WTC11 (cell line): ENCODE data around the gene CT47B1. TPM values are rescaled to one million over a fixed set of nuclear protein-coding genes. Genes with fewer than 3 reads are reported as not detected.
"Not testable (repeated sequence)": the region's sequence is repeated elsewhere in the genome, so short reads cannot be mapped to it uniquely, and the experiment has no call there.

Source experiments
- ATAC-seq: fragments of 200-7000 bp; cut with Tn5 transposase; 2 replicates; pipeline ENCODE4 v1.10.0; 2021; ENCODE audit warnings: mild to moderate bottlenecking, moderate library complexity
- CTCF ChIA-PET: fragments of 300-600 bp; sonication (Branson Sonifier 250); formaldehyde crosslinking; loops from one replicate; lab custom pipeline; 2021; ENCODE audit warnings: antibody characterized with exemption; lab: Charles Lee
- POLR2A ChIA-PET: fragments of 350-600 bp; sonication (Branson Sonifier 250); formaldehyde crosslinking; loops from one replicate; lab custom pipeline; 2021; ENCODE audit warnings: antibody characterized with exemption; lab: Charles Lee
- DNase-seq: peaks from one replicate; pipeline ENCODE4 v3.0.0; 2021; ENCODE audit warnings: low spot score
- H3K27ac Mint-ChIP-seq: 2 replicates; pipeline ENCODE4 v1.8.0; 2021; ENCODE audit warnings: mixed read lengths
- H3K27me3 Mint-ChIP-seq: 2 replicates; pipeline ENCODE4 v1.8.0; 2021; ENCODE audit warnings: low read depth, mild to moderate bottlenecking, moderate library complexity, mixed read lengths
- H3K36me3 Mint-ChIP-seq: 2 replicates; pipeline ENCODE4 v1.8.0; 2021; ENCODE audit warnings: mixed read lengths
- H3K4me1 Mint-ChIP-seq: 2 replicates; pipeline ENCODE4 v1.8.0; 2022; ENCODE audit warnings: mixed read lengths
- H3K4me3 Mint-ChIP-seq: 2 replicates; pipeline ENCODE4 v1.8.0; 2021; ENCODE audit warnings: mild to moderate bottlenecking, moderate library complexity, mixed read lengths
- H3K9me3 Mint-ChIP-seq: 2 replicates; pipeline ENCODE4 v1.8.0; 2021; ENCODE audit warnings: mixed read lengths
- EMX1 ChIP-seq: fragments of 250-450 bp; sonication (Bioruptor Pico); IDR thresholded peaks from 2 replicates; pipeline ENCODE4 v1.8.0; 2021; ENCODE audit warnings: mild to moderate bottlenecking
- ESRRA ChIP-seq: sonication (generic); formaldehyde crosslinking; IDR thresholded peaks from 2 replicates; pipeline ENCODE4 v1.8.1; 2022; ENCODE audit warnings: mild to moderate bottlenecking, missing genetic modification reagents, borderline replicate concordance
- FOXP1 ChIP-seq: sonication (generic); formaldehyde crosslinking; IDR thresholded peaks from 2 replicates; pipeline ENCODE4 v1.8.0; 2022; ENCODE audit warnings: missing genetic modification reagents, mild to moderate bottlenecking, moderate library complexity, borderline replicate concordance
- SP1 ChIP-seq: sonication (generic); formaldehyde crosslinking; conservative IDR thresholded peaks from 2 replicates; pipeline ENCODE4 v1.8.1; 2022; ENCODE audit warnings: missing genetic modification reagents
- TCF7 ChIP-seq: sonication (generic); formaldehyde crosslinking; IDR thresholded peaks from 2 replicates; pipeline ENCODE4 v1.8.0; 2022; ENCODE audit warnings: mild to moderate bottlenecking, low read depth, missing genetic modification reagents, moderate library complexity
- TEAD4 ChIP-seq: sonication (generic); formaldehyde crosslinking; IDR thresholded peaks from 2 replicates; pipeline ENCODE4 v1.8.0; 2022; ENCODE audit warnings: mild to moderate bottlenecking, missing genetic modification reagents
- ZNF263 ChIP-seq: sonication (generic); formaldehyde crosslinking; IDR thresholded peaks from 2 replicates; pipeline ENCODE4 v1.8.1; 2022; ENCODE audit warnings: low read depth, mild to moderate bottlenecking, moderate library complexity, missing genetic modification reagents
- ZNF423 ChIP-seq: fragments of 250-450 bp; sonication (Bioruptor Pico); IDR thresholded peaks from 2 replicates; pipeline ENCODE4 v2.1.2; 2022; ENCODE audit warnings: mild to moderate bottlenecking, moderate library complexity
- total RNA-seq: library from RNA; stranded (reverse); gene quantifications from 3 replicates; pipeline ENCODE4 v1.2.3, GENCODE V29; 2021
- TF ChIP-seq, protein P1 (sequence below): sonication (generic); formaldehyde crosslinking; IDR thresholded peaks from 2 replicates; pipeline ENCODE4 v1.8.1; 2023; ENCODE audit warnings: mild to moderate bottlenecking, missing genetic modification reagents, borderline replicate concordance
- TF ChIP-seq, protein P2 (sequence below): fragments of 200-600 bp; IDR thresholded peaks from 2 replicates; pipeline ENCODE4 v1.8.0; 2022; ENCODE audit warnings: antibody characterized with exemption
- TF ChIP-seq, protein P3 (sequence below): fragments of 250-450 bp; sonication (Bioruptor Pico); IDR thresholded peaks from 2 replicates; pipeline ENCODE4 v1.9.0; 2021; ENCODE audit warnings: mild to moderate bottlenecking
- TF ChIP-seq, protein P4 (sequence below): sonication (generic); formaldehyde crosslinking; conservative IDR thresholded peaks from 2 replicates; pipeline ENCODE4 v1.8.1; 2022; ENCODE audit warnings: mild to moderate bottlenecking, missing genetic modification reagents
- TF ChIP-seq, protein P5 (sequence below): sonication (generic); formaldehyde crosslinking; IDR thresholded peaks from 2 replicates; pipeline ENCODE4 v1.8.0; 2022; ENCODE audit warnings: missing genetic modification reagents

CT47B1 gene
- total RNA-seq, 1 experiment from 2014 or later = not detected

DNA sequence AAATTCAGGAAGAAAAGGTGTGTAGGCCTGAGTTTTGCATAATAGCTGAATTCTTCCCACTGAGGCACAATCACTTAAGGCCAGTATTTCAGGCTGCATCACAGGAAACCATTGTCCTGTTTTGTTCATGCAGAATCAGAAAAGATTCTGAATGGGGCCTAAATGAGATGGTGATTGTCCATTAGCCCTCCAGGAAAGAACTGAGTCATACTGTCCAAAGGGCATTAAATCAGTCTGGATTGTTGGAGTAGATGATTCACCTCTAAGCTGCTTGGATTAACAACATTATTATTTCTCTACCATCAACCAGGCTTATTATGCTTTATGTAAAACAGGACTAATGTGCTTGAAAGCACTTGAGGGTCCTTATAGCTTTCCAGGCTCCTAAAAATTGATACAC, 36.2 kb downstream of the CT47B1 start (continued):
- TF ChIP-seq, protein P1, sequence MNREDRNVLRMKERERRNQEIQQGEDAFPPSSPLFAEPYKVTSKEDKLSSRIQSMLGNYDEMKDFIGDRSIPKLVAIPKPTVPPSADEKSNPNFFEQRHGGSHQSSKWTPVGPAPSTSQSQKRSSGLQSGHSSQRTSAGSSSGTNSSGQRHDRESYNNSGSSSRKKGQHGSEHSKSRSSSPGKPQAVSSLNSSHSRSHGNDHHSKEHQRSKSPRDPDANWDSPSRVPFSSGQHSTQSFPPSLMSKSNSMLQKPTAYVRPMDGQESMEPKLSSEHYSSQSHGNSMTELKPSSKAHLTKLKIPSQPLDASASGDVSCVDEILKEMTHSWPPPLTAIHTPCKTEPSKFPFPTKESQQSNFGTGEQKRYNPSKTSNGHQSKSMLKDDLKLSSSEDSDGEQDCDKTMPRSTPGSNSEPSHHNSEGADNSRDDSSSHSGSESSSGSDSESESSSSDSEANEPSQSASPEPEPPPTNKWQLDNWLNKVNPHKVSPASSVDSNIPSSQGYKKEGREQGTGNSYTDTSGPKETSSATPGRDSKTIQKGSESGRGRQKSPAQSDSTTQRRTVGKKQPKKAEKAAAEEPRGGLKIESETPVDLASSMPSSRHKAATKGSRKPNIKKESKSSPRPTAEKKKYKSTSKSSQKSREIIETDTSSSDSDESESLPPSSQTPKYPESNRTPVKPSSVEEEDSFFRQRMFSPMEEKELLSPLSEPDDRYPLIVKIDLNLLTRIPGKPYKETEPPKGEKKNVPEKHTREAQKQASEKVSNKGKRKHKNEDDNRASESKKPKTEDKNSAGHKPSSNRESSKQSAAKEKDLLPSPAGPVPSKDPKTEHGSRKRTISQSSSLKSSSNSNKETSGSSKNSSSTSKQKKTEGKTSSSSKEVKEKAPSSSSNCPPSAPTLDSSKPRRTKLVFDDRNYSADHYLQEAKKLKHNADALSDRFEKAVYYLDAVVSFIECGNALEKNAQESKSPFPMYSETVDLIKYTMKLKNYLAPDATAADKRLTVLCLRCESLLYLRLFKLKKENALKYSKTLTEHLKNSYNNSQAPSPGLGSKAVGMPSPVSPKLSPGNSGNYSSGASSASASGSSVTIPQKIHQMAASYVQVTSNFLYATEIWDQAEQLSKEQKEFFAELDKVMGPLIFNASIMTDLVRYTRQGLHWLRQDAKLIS (CRISPR knock-in tag) = no peak
- TF ChIP-seq ZNF263 (CRISPR knock-in tag) (no peak), SP1 (CRISPR knock-in tag) (no peak)
- TF ChIP-seq, protein P2, sequence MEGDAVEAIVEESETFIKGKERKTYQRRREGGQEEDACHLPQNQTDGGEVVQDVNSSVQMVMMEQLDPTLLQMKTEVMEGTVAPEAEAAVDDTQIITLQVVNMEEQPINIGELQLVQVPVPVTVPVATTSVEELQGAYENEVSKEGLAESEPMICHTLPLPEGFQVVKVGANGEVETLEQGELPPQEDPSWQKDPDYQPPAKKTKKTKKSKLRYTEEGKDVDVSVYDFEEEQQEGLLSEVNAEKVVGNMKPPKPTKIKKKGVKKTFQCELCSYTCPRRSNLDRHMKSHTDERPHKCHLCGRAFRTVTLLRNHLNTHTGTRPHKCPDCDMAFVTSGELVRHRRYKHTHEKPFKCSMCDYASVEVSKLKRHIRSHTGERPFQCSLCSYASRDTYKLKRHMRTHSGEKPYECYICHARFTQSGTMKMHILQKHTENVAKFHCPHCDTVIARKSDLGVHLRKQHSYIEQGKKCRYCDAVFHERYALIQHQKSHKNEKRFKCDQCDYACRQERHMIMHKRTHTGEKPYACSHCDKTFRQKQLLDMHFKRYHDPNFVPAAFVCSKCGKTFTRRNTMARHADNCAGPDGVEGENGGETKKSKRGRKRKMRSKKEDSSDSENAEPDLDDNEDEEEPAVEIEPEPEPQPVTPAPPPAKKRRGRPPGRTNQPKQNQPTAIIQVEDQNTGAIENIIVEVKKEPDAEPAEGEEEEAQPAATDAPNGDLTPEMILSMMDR = no peak
- TF ChIP-seq, protein P3, sequence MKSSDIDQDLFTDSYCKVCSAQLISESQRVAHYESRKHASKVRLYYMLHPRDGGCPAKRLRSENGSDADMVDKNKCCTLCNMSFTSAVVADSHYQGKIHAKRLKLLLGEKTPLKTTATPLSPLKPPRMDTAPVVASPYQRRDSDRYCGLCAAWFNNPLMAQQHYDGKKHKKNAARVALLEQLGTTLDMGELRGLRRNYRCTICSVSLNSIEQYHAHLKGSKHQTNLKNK (CRISPR knock-in tag) = no peak
- TF ChIP-seq, protein P4, sequence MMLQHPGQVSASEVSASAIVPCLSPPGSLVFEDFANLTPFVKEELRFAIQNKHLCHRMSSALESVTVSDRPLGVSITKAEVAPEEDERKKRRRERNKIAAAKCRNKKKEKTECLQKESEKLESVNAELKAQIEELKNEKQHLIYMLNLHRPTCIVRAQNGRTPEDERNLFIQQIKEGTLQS (CRISPR knock-in tag) = no peak

DNA sequence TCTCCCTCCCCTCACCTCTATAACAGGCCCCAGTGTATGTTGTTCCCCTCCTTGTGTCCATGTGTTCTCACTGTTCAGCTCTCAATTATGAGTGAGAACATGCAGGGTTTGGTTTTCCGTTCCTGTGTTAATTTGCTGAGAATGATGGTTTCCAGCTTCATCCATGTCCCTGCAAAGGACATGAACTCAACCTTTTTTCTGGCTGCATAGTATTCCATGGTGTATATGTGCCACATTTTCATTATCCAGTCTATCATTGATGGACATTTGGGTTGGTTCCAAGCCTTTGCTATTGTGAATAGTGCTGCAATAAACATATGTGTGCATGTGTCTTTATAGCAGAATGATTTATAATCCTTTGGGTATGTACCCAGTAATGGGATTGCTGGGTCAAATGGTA, 48.5 kb downstream of the CT47B1 start:
- H3K9me3 Mint-ChIP-seq, H3K4me3 Mint-ChIP-seq, DNase-seq, POLR2A ChIA-PET, H3K27ac Mint-ChIP-seq, CTCF ChIA-PET, H3K36me3 Mint-ChIP-seq, ATAC-seq, H3K4me1 Mint-ChIP-seq: not testable (repeated sequence)
- peaks cover 100% of the 10 kb centered on the region for H3K27me3 Mint-ChIP-seq

DNA sequence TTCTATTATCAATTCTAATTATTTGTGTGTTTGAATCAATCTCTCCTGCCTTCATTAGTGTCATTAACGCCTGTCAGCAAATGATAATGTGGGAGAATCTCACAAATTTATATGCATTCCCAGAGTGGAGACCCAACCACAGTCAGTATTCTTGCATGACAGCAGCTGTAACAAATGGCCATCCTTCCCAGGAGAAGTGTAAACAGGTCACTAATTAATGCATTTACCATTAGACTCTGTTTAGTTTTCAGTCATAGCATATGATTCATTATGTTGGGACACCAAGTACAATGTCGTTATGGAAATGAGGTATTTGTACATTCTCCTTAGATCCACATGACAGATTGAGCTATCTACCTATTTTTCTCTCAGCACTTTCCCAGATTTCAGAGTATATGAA, 50.5 kb downstream of the CT47B1 start:
- H3K27me3 Mint-ChIP-seq = peaks cover 100% of the 10 kb centered on the region
- H3K9me3 Mint-ChIP-seq = peaks cover 2% of the 10 kb centered on the region; the same call in 1 of the 2 replicates
- no peak for DNase-seq

More for the DNA sequence above, 50.5 kb downstream of the CT47B1 start:
- Mint-ChIP-seq H3K27ac (no peak overlapping the region), H3K4me1 (no peaks in the 10 kb centered on the region), H3K36me3 (no peaks in the 10 kb centered on the region), H3K4me3 (no peak overlapping the region)
- TF ChIP-seq ZNF423 (CRISPR knock-in tag) (no peak), TEAD4 (CRISPR knock-in tag) (no peak), ESRRA (no peak), FOXP1 (no peak), TCF7 (CRISPR knock-in tag) (no peak), EMX1 (CRISPR knock-in tag) (no peak)
- TF ChIP-seq, protein P5, sequence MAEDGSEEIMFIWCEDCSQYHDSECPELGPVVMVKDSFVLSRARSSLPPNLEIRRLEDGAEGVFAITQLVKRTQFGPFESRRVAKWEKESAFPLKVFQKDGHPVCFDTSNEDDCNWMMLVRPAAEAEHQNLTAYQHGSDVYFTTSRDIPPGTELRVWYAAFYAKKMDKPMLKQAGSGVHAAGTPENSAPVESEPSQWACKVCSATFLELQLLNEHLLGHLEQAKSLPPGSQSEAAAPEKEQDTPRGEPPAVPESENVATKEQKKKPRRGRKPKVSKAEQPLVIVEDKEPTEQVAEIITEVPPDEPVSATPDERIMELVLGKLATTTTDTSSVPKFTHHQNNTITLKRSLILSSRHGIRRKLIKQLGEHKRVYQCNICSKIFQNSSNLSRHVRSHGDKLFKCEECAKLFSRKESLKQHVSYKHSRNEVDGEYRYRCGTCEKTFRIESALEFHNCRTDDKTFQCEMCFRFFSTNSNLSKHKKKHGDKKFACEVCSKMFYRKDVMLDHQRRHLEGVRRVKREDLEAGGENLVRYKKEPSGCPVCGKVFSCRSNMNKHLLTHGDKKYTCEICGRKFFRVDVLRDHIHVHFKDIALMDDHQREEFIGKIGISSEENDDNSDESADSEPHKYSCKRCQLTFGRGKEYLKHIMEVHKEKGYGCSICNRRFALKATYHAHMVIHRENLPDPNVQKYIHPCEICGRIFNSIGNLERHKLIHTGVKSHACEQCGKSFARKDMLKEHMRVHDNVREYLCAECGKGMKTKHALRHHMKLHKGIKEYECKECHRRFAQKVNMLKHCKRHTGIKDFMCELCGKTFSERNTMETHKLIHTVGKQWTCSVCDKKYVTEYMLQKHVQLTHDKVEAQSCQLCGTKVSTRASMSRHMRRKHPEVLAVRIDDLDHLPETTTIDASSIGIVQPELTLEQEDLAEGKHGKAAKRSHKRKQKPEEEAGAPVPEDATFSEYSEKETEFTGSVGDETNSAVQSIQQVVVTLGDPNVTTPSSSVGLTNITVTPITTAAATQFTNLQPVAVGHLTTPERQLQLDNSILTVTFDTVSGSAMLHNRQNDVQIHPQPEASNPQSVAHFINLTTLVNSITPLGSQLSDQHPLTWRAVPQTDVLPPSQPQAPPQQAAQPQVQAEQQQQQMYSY = no peak
- ChIA-PET POLR2A (no interaction called here), CTCF (no interaction called here)
- no peak for ATAC-seq
